ENCODE data around the gene PEX1.

DNA sequence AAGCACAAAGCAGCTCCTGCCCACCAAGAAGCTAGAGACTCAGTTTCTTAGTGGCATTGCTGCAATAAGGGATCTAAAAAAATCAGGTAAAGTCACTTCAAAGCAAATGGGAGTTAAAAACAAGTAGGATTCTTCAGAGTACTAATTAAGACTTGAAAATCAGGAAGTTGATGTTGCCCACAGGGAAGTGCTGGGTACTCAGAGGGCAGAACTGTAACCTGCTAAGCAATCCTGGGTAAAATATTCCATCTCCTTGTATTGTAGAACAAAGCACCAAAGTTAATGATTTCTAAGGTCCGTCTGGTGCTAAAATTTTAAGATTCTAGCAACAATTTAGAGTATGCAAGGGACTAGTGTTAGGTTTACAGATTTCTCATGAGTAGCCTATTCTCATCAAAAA is 8.3 kb downstream of the PEX1 start:
- no peak for TF ChIP-seq POLR2A (IDR thresholded peaks at IDR 0.05)
- TF ChIP-seq, protein P1, sequence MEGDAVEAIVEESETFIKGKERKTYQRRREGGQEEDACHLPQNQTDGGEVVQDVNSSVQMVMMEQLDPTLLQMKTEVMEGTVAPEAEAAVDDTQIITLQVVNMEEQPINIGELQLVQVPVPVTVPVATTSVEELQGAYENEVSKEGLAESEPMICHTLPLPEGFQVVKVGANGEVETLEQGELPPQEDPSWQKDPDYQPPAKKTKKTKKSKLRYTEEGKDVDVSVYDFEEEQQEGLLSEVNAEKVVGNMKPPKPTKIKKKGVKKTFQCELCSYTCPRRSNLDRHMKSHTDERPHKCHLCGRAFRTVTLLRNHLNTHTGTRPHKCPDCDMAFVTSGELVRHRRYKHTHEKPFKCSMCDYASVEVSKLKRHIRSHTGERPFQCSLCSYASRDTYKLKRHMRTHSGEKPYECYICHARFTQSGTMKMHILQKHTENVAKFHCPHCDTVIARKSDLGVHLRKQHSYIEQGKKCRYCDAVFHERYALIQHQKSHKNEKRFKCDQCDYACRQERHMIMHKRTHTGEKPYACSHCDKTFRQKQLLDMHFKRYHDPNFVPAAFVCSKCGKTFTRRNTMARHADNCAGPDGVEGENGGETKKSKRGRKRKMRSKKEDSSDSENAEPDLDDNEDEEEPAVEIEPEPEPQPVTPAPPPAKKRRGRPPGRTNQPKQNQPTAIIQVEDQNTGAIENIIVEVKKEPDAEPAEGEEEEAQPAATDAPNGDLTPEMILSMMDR (IDR thresholded peaks at IDR 0.05): no peak
- no peak for TF ChIP-seq POLR2AphosphoS5 (IDR thresholded peaks at IDR 0.05)
